ENCODE results near the gene TUBGCP3. TPM values are rescaled to one million over a fixed set of nuclear protein-coding genes. Genes with fewer than 3 reads are reported as not detected.

TUBGCP3 gene
- total RNA-seq, 1 experiment from 2014 or later: 13.7 TPM

DNA sequence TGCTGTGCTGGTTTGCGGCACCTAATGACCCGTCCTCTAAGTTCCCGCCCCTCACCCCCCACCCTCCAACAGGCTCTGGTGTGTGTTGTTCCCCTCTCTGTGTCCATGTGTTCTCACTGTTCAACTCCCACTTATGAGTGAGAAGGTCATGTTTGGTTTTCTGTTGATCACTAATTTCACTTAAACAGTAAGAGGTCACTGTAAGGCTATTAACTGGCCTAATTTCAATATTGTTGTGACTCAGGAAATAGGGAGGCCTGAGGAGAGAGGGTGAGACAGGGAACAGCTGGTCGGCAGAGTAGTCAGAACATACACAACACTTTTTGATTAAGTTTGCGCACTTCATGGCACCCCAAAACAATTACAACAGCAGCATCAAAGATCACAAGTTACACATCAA lies 15.6 kb downstream of the TUBGCP3 start:
- no peak for DNase-seq
- intact Hi-C loops (cut with micrococcal nuclease; ENCODE audit: unreplicated experiment): no loop called here
- H3K9me3 Mint-ChIP-seq (ENCODE audit: low read depth, unreplicated experiment): no peaks in the 10 kb centered on the region
- BruUV-seq (replicated peaks): no TSS peak
- H3K27me3 Mint-ChIP-seq (ENCODE audit: unreplicated experiment): no peaks in the 10 kb centered on the region
- no peaks in the 10 kb centered on the region for H3K36me3 Mint-ChIP-seq (ENCODE audit: insufficient read depth, unreplicated experiment)
- no peak overlapping the region for H3K27ac Mint-ChIP-seq (ENCODE audit: unreplicated experiment)
- CTCF ChIA-PET: no interaction called here
- no peak for TF ChIP-seq CTCF (IDR thresholded peaks at IDR 0.05; ENCODE audit: unreplicated experiment)
- H3K4me3 Mint-ChIP-seq (ENCODE audit: low read depth, unreplicated experiment): no peak overlapping the region
- no peaks in the 10 kb centered on the region for H3K4me1 Mint-ChIP-seq (ENCODE audit: low read depth, unreplicated experiment)

GRCh38 chr13:112569821-112570220 lies 18.1 kb downstream of the TUBGCP3 start:
- Mint-ChIP-seq H3K4me1 (ENCODE audit: low read depth, unreplicated experiment) (no peaks in the 10 kb centered on the region), H3K4me3 (ENCODE audit: low read depth, unreplicated experiment) (no peak overlapping the region), H3K27ac (ENCODE audit: unreplicated experiment) (no peak overlapping the region)

DNA sequence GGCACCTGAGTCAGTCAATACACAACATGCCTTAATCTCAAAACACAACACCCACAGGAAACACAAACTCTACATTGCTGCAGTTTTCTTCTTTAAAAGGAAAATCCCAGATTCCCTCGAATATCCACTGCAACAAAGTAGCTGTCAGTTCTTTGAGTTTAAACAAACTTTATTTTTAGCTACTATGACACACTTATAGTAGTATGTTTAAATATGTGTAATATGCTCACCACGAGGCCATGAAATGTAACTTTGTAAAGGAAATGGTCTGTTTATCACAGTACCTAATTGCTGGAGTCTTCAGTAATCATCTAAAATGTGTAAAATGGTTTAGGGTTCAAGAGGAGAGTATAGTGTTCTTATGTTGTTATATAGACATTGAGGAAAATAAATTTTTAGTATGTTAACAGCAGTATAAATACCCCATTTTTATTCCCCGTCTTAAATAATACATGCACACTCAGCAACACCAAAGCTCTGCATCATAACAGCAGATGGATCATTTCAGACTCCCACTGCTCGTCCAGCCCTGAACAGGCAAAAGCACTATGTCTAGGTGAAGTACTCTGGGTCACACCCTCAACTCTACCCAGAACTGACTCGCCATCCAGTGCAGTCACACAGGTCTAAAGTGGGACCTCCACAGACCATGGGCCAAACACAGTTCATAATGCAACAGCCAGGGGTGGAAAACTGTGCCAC lies 20.6 kb downstream of the TUBGCP3 start:
- Mint-ChIP-seq H3K27me3 (ENCODE audit: unreplicated experiment) (no peaks in the 10 kb centered on the region), H3K4me1 (ENCODE audit: low read depth, unreplicated experiment) (no peaks in the 10 kb centered on the region), H3K36me3 (ENCODE audit: insufficient read depth, unreplicated experiment) (no peaks in the 10 kb centered on the region), H3K9me3 (ENCODE audit: low read depth, unreplicated experiment) (no peaks in the 10 kb centered on the region), H3K27ac (ENCODE audit: unreplicated experiment) (no peak overlapping the region), H3K4me3 (ENCODE audit: low read depth, unreplicated experiment) (no peak overlapping the region)
- CTCF ChIA-PET: no interaction called here
- no peak for DNase-seq
- intact Hi-C loops (cut with micrococcal nuclease; ENCODE audit: unreplicated experiment): no loop called here
- TF ChIP-seq CTCF (IDR thresholded peaks at IDR 0.05; ENCODE audit: unreplicated experiment): no peak
- BruUV-seq (replicated peaks): no TSS peak

More at GRCh38 chr13:112569821-112570220, 18.1 kb downstream of the TUBGCP3 start:
- no TSS peak for BruUV-seq (replicated peaks)
- CTCF ChIA-PET: no interaction called here
- H3K27me3 Mint-ChIP-seq (ENCODE audit: unreplicated experiment): no peaks in the 10 kb centered on the region
- H3K36me3 Mint-ChIP-seq (ENCODE audit: insufficient read depth, unreplicated experiment): no peaks in the 10 kb centered on the region
- DNase-seq: no peak
- H3K9me3 Mint-ChIP-seq (ENCODE audit: low read depth, unreplicated experiment): no peaks in the 10 kb centered on the region
- no peak for TF ChIP-seq CTCF (IDR thresholded peaks at IDR 0.05; ENCODE audit: unreplicated experiment)
- intact Hi-C loops (cut with micrococcal nuclease; ENCODE audit: unreplicated experiment): no loop called here

DNA sequence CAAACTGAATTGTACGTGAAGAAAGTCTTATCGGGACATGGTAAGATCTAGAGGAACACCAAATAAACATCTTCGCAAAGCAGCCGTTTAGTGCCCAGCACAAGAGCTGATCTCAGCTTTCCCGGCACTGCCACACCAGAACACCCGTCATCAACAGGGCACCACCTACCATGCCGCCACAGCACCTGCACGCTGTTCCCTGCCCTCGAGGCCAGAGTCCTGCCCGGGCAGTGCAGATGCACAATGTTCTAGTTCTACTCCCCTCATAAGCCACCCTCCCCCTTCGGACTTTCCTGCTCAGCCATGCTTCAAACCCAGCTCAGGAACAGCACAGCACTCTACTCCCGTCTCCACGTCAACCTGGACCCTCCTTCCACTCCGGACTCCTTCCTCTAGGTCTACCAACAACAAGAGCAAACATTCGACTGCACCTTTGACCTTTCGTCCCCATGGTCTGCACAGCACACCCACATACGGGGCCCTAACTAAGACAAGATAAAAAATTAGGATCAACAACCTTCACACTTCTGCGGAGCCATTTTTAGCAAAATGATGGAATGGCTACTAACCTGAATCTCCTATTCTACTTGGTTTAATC lies 25.1 kb downstream of the TUBGCP3 start:
- H3K27me3 Mint-ChIP-seq (ENCODE audit: unreplicated experiment): no peaks in the 10 kb centered on the region
- H3K4me3 Mint-ChIP-seq (ENCODE audit: low read depth, unreplicated experiment): no peak overlapping the region
- no peak for DNase-seq
- H3K36me3 Mint-ChIP-seq (ENCODE audit: insufficient read depth, unreplicated experiment): no peaks in the 10 kb centered on the region
- no peak overlapping the region for H3K27ac Mint-ChIP-seq (ENCODE audit: unreplicated experiment)
- no peak for TF ChIP-seq CTCF (IDR thresholded peaks at IDR 0.05; ENCODE audit: unreplicated experiment)
- no TSS peak for BruUV-seq (replicated peaks)
- intact Hi-C loops (cut with micrococcal nuclease; ENCODE audit: unreplicated experiment): no loop called here
- CTCF ChIA-PET: no interaction called here
- H3K9me3 Mint-ChIP-seq (ENCODE audit: low read depth, unreplicated experiment): no peaks in the 10 kb centered on the region
- no peaks in the 10 kb centered on the region for H3K4me1 Mint-ChIP-seq (ENCODE audit: low read depth, unreplicated experiment)
